HS-5 (cell line): ENCODE measurements around the gene MARCHF10.
"Not testable (repeated sequence)": the region's sequence is repeated elsewhere in the genome, so short reads cannot be mapped to it uniquely, and the experiment has no call there.

Source experiments
- DNase-seq: peaks from one replicate; pipeline ENCODE4 v3.0.0-alpha.2; 2012; ENCODE audit warnings: low read depth

The MARCHF10 gene

GRCh38 chr17:62716834-62717588, 91.1 kb downstream of the MARCHF10 start:
- DNase-seq = no peak

GRCh38 chr17:62715882-62716390, 92.2 kb downstream of the MARCHF10 start:
- DNase-seq = no peak

- peak; percentile 35 for DNase-seq
Measured at GRCh38 chr17:62714016-62714777, 93.9 kb downstream of the MARCHF10 start.

- DNase-seq = no peak
Measured at GRCh38 chr17:62713086-62713881, 94.8 kb downstream of the MARCHF10 start.

GRCh38 chr17:62712171-62712581, 95.9 kb downstream of the MARCHF10 start:
- DNase-seq = no peak

- DNase-seq = no peak
Measured at GRCh38 chr17:62708587-62708986, 99.5 kb downstream of the MARCHF10 start.

GRCh38 chr17:62707425-62707739, 100.7 kb downstream of the MARCHF10 start:
- DNase-seq = no peak

- no peak for DNase-seq
Measured at GRCh38 chr17:62706598-62707424, 101.3 kb downstream of the MARCHF10 start.

GRCh38 chr17:62705778-62706597, 102.1 kb downstream of the MARCHF10 start:
- no peak for DNase-seq

GRCh38 chr17:62705156-62705777, 102.8 kb downstream of the MARCHF10 start:
- no peak for DNase-seq

- DNase-seq = no peak
Measured at GRCh38 chr17:62704381-62704971, 103.6 kb downstream of the MARCHF10 start.

GRCh38 chr17:62703776-62704380, 104.2 kb downstream of the MARCHF10 start:
- no peak for DNase-seq

- peak; percentile 64 for DNase-seq
Measured at GRCh38 chr17:62703261-62703775, 104.8 kb downstream of the MARCHF10 start.

- no peak for DNase-seq
Measured at GRCh38 chr17:62702746-62703260, 105.3 kb downstream of the MARCHF10 start.

- DNase-seq = no peak
Measured at GRCh38 chr17:62701706-62702085, 106.4 kb downstream of the MARCHF10 start.

GRCh38 chr17:62700964-62701705, 107.0 kb downstream of the MARCHF10 start:
- no peak for DNase-seq

GRCh38 chr17:62698459-62698858, 109.7 kb downstream of the MARCHF10 start:
- DNase-seq = not testable (repeated sequence)
